ENCODE measurements around the gene PRKCH. TPM values are rescaled to one million over a fixed set of nuclear protein-coding genes. Genes with fewer than 3 reads are reported as not detected.

PRKCH gene
- total RNA-seq, 4 donors from 2014 or later, result 49.5 to 147 (median 59.2) TPM

GRCh38 chr14:61523751-61524150 is 202.4 kb downstream of the PRKCH start:
- TF ChIP-seq CTCF (IDR thresholded peaks at IDR 0.05), result no peak
- no peak for TF ChIP-seq POLR2AphosphoS5 (IDR thresholded peaks at IDR 0.05)
- no peak for TF ChIP-seq EP300 (IDR thresholded peaks at IDR 0.05)
- no peak for TF ChIP-seq POLR2A (IDR thresholded peaks at IDR 0.05)

GRCh38 chr14:61524211-61524806 is 202.9 kb downstream of the PRKCH start:
- DNase-seq (ENCODE audit: low spot score in 2 of 2), result no peak
- TF ChIP-seq POLR2AphosphoS5 (IDR thresholded peaks at IDR 0.05), result no peak

More at GRCh38 chr14:61523751-61524150, 202.4 kb downstream of the PRKCH start:
- no peaks in the 10 kb centered on the region for H3K9me3 ChIP-seq
- H3K27me3 ChIP-seq, result no peaks in the 10 kb centered on the region
- peaks cover 57% of the 10 kb centered on the region for H3K4me1 ChIP-seq
- 41% methylated on average over 5 of the region's 5 CpGs for WGBS
- H3K4me3 ChIP-seq, result no peak overlapping the region
- H3K27ac ChIP-seq, result peak overlapping the region; percentile 77
- H3K36me3 ChIP-seq, result peaks cover 3% of the 10 kb centered on the region
- DNase-seq (ENCODE audit: low spot score in 2 of 2), result no peak

GRCh38 chr14:61524936-61525292 is 203.5 kb downstream of the PRKCH start:
- WGBS, result 95% methylated on average over 1 of the region's 1 CpG
- Histone ChIP-seq H3K4me3 (no peak overlapping the region), H3K4me1 (peaks cover 57% of the 10 kb centered on the region), H3K27me3 (no peaks in the 10 kb centered on the region), H3K36me3 (peaks cover 3% of the 10 kb centered on the region), H3K9me3 (no peaks in the 10 kb centered on the region), H3K27ac (peak overlapping the region; percentile 77)
- DNase-seq (ENCODE audit: low spot score in 2 of 2), result no peak
- TF ChIP-seq POLR2A (IDR thresholded peaks at IDR 0.05) (no peak), EP300 (IDR thresholded peaks at IDR 0.05) (no peak), CTCF (IDR thresholded peaks at IDR 0.05) (no peak), POLR2AphosphoS5 (IDR thresholded peaks at IDR 0.05) (no peak)

More at GRCh38 chr14:61524211-61524806, 202.9 kb downstream of the PRKCH start:
- H3K4me1 ChIP-seq, result peaks cover 57% of the 10 kb centered on the region
- no peak overlapping the region for H3K4me3 ChIP-seq
- 15% methylated on average over 4 of the region's 4 CpGs for WGBS
- no peaks in the 10 kb centered on the region for H3K9me3 ChIP-seq
- no peaks in the 10 kb centered on the region for H3K27me3 ChIP-seq
- peaks cover 3% of the 10 kb centered on the region for H3K36me3 ChIP-seq
- H3K27ac ChIP-seq, result peak overlapping the region; percentile 77

- H3K27ac ChIP-seq, result peak overlapping the region; percentile 77
- H3K27me3 ChIP-seq, result no peaks in the 10 kb centered on the region
- no peak overlapping the region for H3K4me3 ChIP-seq
- peak in 1 of 2 donors; percentile 78 for DNase-seq (ENCODE audit: low spot score in 2 of 2)
- H3K9me3 ChIP-seq, result no peaks in the 10 kb centered on the region
- H3K4me1 ChIP-seq, result peaks cover 52% of the 10 kb centered on the region
- TF ChIP-seq POLR2A (IDR thresholded peaks at IDR 0.05) (no peak), EP300 (IDR thresholded peaks at IDR 0.05) (peak; percentile 44), POLR2AphosphoS5 (IDR thresholded peaks at IDR 0.05) (peak in 2 of 3 donors; percentile 42 to 58), CTCF (IDR thresholded peaks at IDR 0.05) (no peak)
- 42% methylated on average over 12 of the region's 16 CpGs for WGBS
- peaks cover 3% of the 10 kb centered on the region for H3K36me3 ChIP-seq
Observed at GRCh38 chr14:61525293-61526011, 204.1 kb downstream of the PRKCH start.

- 66% methylated on average over 9 of the region's 9 CpGs for WGBS
- H3K4me3 ChIP-seq, result no peak overlapping the region
- no peaks in the 10 kb centered on the region for H3K27me3 ChIP-seq
- DNase-seq (ENCODE audit: low spot score in 2 of 2), result no peak
- no peaks in the 10 kb centered on the region for H3K9me3 ChIP-seq
- peaks cover 60% of the 10 kb centered on the region for H3K4me1 ChIP-seq
- TF ChIP-seq POLR2AphosphoS5 (IDR thresholded peaks at IDR 0.05), result no peak
- TF ChIP-seq EP300 (IDR thresholded peaks at IDR 0.05), result no peak
- no peak for TF ChIP-seq CTCF (IDR thresholded peaks at IDR 0.05)
- no peak for TF ChIP-seq POLR2A (IDR thresholded peaks at IDR 0.05)
- H3K27ac ChIP-seq, result peak overlapping the region; percentile 77
- peaks cover 3% of the 10 kb centered on the region for H3K36me3 ChIP-seq
Observed at GRCh38 chr14:61526405-61527312, 205.3 kb downstream of the PRKCH start.
